ENCODE data around the gene DSCAML1.

- TF ChIP-seq BRCA1 (IDR thresholded peaks at IDR 0.05; ENCODE audit: low read depth, low read length) (no peak), CREB1 (IDR thresholded peaks at IDR 0.05) (no peak), RFX5 (IDR thresholded peaks at IDR 0.05; ENCODE audit: borderline replicate concordance, low read depth, low read length) (no peak), TAF1 (IDR thresholded peaks at IDR 0.05; ENCODE audit: low read depth, low read length) (no peak), RAD21 (IDR thresholded peaks at IDR 0.05 in 1 of 2, conservative IDR thresholded peaks at IDR 0.05 in 1 of 2; ENCODE audit: low read depth in 2 of 2, low read length in 2 of 2) (no peak), CTCF (IDR thresholded peaks at IDR 0.05; ENCODE audit: control extremely low read depth in 1 of 3, insufficient read depth in 1 of 3, low read depth in 1 of 3, low read length in 3 of 3) (no peak), POU5F1 (IDR thresholded peaks at IDR 0.05; ENCODE audit: low read depth, low read length) (no peak), TBP (IDR thresholded peaks at IDR 0.05; ENCODE audit: low read depth, low read length) (no peak), KDM1A (IDR thresholded peaks at IDR 0.05; ENCODE audit: borderline replicate concordance, low read length) (no peak), ZNF274 (IDR thresholded peaks at IDR 0.05; ENCODE audit: borderline replicate concordance, extremely low read depth, low read length) (no peak), USF2 (IDR thresholded peaks at IDR 0.05; ENCODE audit: low read length) (no peak), POLR2AphosphoS5 (IDR thresholded peaks at IDR 0.05; ENCODE audit: low read depth, low read length) (no peak), CEBPB (IDR thresholded peaks at IDR 0.05; ENCODE audit: low read depth, low read length) (no peak)
Observed at GRCh38 chr11:117562136-117562535, 234.9 kb downstream of the DSCAML1 start.

All from H1 (cell line).